ENCODE measurements around the gene GAREM1.

The GAREM1 gene

GRCh38 chr18:32459361-32460101 is 11.2 kb downstream of the GAREM1 start:
- H3K4me3 ChIP-seq (ENCODE audit: low read depth, low read length) = no peak overlapping the region
- no peak for TF ChIP-seq CTCF (IDR thresholded peaks at IDR 0.05; ENCODE audit: borderline replicate concordance, insufficient read depth, low read depth, low read length)

DNA sequence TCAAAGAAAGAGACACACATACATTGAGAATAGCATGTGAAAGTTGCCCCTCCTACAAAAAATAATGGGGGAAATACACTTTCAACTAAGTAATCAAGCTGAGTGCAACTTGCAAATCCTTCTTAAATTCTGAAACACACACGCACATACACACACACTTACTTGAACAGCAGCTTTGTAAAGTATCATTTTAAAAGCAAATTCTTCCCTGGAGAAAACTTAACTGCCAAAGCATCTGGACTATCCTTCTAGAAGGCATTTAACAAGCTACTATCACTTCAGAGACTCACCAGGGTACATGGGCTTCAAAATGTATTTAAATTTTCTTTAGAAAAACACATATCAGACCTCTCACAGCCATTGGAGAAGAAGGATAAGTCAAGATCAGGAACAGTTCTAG is 15.3 kb downstream of the GAREM1 start:
- no peak for TF ChIP-seq CTCF (IDR thresholded peaks at IDR 0.05; ENCODE audit: borderline replicate concordance, insufficient read depth, low read depth, low read length)
- no peak overlapping the region for H3K4me3 ChIP-seq (ENCODE audit: low read depth, low read length)

DNA sequence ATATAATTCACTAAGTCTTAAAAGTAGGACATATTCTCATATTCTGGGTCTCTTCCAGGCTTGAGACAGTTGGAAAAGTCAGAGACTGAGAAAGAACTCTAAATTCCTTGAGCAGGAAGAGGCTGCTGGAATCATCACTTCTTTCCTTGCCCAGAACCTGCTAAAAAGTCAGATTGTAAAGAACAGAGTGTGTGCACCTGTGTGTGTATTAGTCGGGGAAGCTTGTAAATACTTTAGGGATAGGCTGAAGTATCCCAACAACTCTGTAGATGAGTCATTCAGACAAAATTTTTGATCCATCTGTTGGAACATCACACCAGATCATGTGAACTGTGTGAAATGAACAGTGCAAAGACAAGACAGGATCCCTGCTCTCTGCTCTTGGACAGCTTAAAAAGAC is 16.1 kb downstream of the GAREM1 start:
- no peak overlapping the region for H3K4me3 ChIP-seq (ENCODE audit: low read depth, low read length)
- TF ChIP-seq CTCF (IDR thresholded peaks at IDR 0.05; ENCODE audit: borderline replicate concordance, insufficient read depth, low read depth, low read length) = no peak

DNA sequence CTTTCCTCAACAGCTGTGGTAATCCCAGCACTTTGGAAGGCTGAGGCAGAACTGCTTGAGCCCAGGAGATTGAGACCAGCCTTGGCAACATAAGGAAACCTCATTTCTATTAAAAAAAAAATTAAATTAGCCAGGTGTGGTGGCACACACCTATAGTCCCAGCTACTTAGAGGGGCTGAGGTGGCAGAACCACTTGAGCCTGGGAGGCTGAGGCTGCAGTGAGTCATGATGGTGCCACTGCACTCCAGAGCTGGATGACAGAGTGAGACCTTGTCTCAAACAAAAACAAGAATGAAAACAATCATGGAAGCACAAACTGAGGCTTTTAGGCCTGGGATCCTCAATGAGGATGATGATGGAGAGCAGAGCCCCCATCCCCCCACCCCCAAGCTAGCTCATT is 19.8 kb downstream of the GAREM1 start:
- no peak overlapping the region for H3K4me3 ChIP-seq (ENCODE audit: low read depth, low read length)
- TF ChIP-seq CTCF (IDR thresholded peaks at IDR 0.05; ENCODE audit: borderline replicate concordance, insufficient read depth, low read depth, low read length) = no peak

DNA sequence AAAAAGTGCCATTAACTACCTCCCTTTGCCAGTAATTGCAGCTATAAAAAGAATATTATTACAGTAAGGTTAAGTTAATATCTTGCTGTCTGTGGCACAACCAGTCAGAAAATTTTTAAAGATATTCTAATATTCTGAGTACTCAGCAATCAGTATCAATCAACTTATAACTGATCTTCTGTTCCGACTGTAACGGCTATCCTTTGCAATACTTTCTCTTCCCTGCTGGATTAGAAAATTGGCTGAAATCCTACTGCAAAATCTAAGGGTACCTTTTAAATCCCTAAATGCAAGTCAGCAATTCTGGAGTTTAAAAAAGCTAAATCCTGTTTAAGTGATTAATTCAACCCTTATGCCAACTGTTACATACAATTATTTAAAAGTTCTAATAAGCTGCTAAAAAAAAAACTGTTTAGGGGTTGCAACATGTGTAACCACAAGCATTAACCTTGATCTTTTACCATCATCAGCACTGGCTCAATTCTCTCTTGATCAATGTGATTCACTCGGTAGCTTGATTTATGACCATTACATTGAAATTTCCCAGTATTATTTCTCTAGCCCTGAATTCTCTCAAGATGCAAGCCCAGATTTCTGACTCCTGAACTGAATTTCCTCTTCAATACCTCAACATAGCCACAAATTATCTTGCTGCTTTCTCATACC is 20.5 kb downstream of the GAREM1 start:
- H3K4me3 ChIP-seq (ENCODE audit: low read depth, low read length) = no peak overlapping the region
- TF ChIP-seq CTCF (IDR thresholded peaks at IDR 0.05; ENCODE audit: borderline replicate concordance, insufficient read depth, low read depth, low read length) = no peak

DNA sequence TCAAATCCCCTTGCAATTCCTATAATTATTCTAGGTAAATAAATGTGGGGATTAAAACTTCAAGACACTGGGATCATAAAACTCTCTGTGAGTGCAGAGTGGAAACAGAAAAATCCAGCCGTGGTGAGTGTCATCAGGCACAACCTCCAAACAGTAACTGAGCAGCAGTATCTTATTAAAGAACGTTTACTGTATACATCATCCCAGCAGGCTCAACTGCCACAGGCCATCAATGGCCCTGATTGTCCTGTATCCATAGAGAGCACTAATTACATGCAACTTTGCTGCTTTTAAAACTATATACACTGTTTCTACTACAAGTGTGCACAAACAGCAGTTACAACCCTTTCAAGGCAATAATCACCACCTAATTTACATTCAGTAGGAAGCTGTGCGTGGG is 23.9 kb downstream of the GAREM1 start:
- TF ChIP-seq CTCF (IDR thresholded peaks at IDR 0.05; ENCODE audit: borderline replicate concordance, insufficient read depth, low read depth, low read length) = no peak
- no peak overlapping the region for H3K4me3 ChIP-seq (ENCODE audit: low read depth, low read length)

- no peak for TF ChIP-seq CTCF (IDR thresholded peaks at IDR 0.05; ENCODE audit: borderline replicate concordance, insufficient read depth, low read depth, low read length)
- H3K4me3 ChIP-seq (ENCODE audit: low read depth, low read length) = no peak overlapping the region
Observed at GRCh38 chr18:32445846-32446245, 24.8 kb downstream of the GAREM1 start.
